GM18519 (cell line): ENCODE data around the gene PTPN3.
A peak's percentile ranks its signal among the peaks of the same experiment; 100 is the strongest.

Experiments
- ATAC-seq: cut with Tn5 transposase; IDR thresholded peaks from one replicate; pipeline ENCODE4 v1.9.1; 2021; ENCODE audit warnings: mild to moderate bottlenecking, moderate library complexity; ENCODE audit not compliant: unreplicated experiment, low FRiP score

PTPN3 gene

DNA sequence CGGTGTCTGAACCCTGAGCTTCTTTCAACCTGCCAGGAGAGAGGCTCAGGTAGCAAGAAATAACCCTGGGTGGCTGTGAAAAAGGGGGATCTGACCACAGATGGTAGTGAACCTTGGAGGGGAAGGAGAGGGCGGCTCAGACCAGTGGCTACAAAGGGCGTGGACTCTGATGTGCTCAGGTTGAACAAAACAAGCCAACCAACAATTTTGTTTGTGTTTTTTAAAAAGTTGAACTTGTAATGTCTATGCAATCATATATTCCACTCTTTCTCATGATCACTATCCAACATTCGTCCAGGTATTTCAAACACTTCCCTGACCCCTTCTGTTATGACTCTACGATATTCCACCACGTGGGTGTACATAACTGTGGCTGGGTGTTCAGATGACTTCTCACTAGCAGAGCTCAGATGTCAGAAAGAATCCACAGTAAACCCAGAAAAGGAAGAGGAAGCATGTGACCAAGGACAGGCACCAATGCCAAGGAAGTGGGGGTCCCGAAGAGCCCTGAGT, 20.0 kb downstream of the PTPN3 start:
- ATAC-seq, result no peak

DNA sequence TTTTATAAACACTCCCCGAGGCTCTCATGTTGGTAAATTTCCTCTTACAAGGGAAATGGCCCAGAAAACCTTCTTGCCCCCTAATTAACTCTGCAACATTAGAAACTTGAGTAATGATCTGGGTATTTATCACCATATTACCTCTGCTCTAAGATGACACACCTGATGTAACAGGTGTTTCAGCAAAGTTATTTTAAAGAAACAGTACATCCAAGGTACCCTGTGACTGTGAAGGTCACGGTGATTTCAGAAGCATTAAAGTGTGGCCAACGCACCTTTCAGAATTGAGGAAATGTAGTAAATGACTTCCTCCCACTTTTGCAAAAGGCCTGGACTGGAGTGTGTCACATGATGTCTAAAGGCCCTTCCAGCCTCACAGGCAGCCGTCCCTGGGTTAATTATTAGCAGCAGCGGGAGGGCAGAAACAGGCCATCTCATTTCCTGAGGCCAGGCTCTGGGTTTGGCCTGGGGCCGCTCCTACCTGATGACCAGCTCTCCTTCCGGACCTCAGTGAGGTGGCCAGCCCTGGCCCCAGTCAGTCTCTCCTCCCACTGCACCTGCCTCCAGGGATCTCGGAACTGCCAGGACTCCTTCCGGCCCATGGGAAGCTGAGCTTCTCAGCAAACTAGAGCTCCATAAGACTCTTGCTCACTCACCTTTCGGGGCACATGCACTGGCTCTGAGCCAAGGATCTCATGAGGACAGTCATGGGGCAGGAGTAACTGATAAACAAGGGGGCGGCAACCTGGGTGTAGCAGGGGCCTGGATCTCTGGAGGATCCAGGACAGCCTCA, 20.7 kb downstream of the PTPN3 start:
- ATAC-seq, result no peak

DNA sequence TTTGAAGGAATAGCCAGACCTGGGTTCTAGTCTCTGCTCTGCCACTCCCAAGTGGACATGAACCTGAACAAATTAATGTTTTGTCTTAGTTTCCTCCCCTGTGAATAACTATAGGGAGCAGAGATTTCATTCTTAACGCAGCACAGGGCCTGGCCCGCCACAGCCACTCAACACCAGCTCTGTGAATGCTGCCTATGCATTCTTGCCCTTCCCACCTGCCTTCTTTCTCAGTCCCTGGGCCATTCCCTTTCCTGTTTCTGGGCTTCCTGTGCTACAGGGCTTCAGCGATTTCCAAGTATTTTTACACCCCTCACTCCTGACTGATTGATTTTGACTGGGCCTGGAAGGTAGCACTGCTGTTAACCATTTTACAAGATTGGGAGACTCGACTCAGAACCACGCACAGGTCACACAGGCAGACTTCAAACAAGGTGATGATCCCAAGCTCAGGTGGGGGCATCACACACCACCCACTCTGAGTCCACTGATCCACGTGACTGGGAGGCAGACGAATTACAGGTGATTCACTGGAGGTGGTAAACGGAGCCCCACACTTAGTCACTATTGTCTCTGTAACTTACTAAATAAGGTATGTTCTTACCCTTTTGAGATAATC, 21.4 kb downstream of the PTPN3 start:
- no peak for ATAC-seq

DNA sequence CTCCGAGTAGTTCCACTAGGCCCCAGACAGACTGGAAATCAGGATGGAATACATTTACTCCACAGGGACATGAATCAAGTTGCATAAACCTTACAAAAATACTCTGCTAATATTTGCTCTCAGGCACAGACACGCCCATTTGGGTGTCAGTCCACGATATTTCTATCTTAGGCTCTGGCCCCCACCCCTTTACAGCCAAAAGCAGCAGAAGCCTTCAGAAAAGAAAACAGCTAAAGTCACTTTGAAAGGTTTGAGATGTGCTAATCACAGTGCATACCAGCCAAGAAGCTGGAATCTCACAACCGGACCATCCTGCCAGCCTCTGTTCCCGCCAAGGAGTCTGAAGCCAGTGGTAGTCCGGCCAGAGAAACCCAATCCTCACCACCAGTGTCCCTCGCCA, 22.6 kb downstream of the PTPN3 start:
- ATAC-seq, result no peak

DNA sequence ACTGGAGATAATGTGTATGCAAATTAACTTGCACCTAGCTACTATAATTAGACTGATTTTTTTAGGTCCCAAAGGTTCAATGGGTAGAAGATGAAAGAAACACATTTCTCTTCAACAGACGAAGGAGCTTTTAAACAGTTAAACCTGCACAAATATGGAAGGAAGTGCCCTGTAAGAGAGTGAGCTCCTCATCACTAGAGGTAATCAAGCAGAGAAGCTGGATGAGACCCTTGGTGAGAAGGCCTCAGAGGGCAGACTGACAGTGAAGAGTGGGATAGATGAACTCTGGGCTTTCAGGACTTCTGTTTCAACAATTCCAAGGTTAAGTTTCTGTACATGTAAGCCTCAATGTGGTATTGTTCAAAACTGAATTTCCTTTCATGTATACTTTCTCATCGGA, 23.2 kb downstream of the PTPN3 start:
- ATAC-seq, result no peak

DNA sequence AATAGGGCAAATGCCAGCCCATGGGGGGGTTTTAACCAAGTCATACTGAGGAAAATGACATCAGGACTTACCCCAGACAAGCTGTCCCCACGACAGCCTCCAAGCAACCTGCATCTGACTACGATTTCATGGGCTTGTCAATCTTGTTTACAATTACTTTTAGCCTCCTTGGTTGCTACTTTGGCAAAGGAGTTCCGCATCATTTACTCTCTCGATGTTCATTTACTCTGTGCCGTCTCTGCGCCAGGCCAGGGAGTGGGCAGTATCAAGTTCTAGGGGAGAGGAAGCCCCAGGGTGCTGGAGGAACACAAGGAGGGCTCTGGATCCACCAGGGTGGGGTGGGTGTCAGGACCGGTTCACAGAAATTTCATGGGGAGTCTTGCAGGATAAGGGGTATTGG, 23.9 kb downstream of the PTPN3 start:
- ATAC-seq, result no peak

DNA sequence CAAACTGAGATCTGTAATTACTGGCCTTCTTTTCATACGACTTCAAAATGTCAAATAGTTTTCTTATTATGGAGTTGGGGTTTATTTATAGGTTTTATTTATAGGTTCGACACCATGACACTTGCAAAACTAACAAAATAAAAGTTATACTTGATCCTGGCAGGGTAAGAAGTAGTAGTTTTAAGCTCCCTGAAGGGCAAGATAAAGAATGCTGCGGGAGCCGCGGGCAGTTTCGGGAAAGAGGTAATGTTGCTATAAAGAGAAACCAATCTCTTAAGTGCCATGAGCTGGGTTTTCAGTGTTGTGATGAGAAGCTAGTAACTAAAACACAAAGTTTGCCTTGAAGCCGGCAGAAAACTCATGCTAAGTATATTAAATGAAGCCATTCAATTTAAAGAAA, 24.8 kb downstream of the PTPN3 start:
- ATAC-seq, result no peak

DNA sequence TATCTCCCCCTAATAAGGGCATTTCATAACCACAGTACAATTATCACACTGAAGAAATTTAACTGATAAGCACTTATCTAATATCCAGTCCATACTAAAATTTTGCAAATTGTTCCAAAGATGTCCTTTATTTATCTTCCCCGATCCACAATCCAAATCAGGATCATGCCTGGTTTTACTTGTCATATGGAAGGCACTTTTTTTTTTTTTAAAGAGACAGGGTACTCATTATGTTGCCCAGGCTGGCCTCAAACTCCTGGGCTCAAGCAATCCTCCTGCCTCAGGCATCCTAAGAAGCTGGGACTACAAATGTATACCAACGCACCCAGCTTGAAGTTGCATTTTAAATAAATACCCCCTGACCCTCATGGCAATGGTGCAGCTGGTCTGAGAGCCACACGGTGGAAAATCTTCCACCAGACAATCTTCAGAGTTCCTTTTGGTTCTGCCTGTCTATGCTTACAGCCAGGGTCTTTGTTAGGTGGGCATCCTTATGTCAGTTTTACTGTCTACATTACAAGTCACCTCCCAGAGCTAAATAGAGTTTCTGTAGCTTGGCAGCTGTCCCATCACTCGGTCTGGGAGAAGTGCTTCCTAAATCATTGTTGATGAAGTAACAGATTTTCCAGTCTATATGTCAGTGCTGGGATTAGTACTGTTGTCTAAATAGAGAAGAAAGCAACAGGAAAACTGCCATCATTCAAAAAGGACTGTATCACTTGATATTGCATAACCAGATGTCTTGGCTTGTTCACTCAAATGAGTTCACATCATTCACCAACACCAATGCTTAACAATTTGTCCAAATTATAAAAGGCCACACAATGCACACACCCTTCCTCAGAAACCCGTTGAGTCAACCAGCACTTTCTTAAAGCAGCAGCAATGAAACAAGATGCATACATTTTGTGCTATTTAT, 26.4 kb downstream of the PTPN3 start:
- no peak for ATAC-seq

DNA sequence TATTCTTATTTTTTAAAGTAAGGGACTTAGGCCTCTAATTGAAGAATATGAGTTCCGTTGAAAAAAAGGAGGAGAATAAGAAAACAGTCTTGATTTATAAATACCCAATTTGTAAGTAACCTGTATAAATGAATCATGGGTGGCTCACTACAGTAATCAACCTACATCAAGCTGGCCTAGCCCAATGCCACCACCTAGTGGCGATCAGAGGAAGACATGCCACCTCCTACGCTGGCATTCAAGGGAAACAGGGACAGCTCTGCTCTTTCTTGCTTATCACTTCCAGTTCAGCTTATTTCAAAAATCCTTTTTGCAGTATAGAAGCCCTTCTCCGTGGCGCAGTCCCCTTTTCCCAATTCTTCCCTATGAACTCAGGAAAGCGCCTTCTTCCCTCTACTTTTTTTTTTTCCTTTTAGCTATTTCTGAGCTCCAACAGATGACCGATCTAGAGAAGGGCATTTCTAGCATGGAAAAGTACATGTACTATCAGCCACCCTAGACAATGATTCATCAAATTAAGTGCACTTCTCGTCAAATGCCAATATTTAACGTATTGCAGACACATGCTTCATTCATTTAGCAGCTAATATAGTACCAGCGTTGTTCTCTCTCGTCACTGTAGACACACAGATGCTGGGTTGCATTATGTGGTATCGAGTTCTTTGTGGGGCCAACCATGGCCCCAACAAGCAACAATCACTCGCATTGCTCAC, 28.3 kb downstream of the PTPN3 start:
- ATAC-seq, result no peak

DNA sequence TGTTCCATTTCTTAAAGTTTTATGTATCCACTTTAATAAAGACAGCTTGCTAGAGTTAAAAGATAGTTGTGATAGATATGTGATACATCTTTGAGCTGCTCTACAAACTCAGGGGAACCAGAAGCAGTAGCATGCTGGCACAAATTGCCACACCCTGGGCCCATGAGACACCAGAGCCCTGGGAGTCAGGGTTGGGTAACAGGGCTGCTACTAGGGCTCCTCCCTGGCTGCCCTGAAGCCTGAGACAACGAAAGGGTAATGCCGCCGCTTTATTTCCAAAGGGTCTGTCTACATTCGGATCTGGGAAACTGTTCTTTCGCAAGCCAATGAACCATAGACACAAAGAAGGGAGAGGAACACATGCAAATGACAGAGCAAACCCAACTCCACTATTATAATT, 29.2 kb downstream of the PTPN3 start:
- no peak for ATAC-seq

DNA sequence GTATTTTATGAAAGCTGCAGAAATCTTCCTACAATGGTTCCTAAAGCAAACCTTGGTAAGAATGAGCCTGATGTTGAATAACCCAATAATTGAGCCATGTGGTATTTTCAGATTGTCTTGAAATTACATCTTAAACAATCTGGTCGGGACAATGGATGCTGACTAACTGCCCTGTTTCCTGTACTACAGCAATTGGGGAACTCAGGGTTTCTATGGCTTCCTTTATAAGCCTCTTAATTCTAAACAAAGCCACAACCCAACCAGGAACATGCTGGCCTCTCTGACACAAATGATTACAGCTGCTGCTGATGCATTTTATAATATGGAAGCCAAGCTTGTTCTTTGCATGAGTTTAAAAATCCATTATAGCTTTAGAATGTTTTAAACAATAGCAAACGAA, 30.2 kb downstream of the PTPN3 start:
- no peak for ATAC-seq

DNA sequence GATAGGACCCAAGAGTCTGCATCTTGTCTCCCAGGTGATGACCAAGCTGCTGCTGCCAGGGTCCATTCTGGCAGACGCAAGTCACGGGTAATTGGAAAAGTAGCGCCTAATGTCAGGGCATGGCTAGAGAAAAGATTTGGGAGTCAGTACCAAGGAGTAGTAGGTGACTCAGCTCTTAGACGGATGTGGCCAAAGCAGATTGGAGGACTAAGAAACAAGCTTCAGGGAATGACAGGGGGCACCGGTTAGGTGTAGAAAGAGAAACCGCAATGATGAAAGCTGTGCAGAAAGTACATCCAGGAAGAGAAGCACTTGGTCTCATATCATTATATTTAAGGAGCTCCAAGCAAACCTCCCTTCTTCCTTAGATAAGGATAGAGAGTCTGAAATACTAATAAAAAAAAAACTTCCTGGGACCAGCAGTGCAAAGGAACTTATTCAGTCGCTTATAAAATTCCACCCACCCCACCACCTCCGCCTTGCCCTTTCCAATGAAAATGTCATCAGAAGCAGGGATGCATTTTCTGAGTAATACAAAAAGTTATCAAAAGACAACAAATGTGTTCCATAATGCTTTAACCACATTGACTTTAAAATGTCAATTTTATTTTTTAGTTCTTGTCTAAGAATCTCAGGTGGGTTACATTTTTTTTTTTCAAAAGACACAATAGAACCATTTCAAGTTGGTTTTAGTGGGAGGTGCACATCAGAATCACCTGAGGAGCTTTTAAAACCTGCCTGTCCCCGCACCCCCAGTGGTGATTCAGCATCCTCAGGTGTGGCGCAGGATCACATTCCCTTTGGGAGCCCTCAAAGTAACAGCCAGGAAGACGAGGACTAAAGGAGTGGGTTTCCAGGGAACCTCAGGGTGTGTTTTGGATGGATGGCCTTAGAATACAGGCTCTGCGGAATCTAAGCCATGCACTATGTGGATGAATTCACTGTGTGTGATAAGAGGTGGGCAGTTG, 31.2 kb downstream of the PTPN3 start:
- ATAC-seq, result no peak

DNA sequence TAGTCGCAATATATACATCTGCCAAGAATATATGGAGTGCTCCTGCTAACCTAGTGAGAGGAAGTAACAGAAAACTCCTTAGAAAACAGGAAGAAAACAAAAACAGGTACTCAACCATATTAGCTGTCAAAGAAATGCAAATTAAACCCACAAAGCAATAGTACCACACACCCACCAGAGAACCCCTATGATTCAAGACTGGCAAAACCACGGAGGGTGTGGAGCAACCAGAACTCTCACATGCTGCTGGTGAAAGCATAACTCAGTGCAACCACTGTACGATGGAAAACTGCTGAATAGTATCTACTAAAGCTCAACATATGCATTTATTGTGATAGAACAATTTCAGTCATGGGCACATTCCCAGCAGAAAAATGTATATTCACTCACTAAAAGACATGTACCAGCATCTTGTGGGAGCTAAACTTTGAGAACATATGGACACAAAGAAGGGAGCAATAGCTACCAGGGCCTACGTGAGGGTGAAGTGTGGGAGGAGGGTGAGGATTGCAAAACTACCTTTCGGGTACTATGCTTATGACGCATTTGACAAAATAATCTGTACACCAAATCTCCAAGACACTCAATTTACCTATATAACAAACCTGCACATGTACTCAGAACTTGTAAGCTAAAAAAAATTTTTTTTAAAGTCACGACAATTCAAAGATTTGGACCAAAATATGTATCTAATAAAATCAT, 34.0 kb downstream of the PTPN3 start:
- peak; percentile 58 for ATAC-seq

DNA sequence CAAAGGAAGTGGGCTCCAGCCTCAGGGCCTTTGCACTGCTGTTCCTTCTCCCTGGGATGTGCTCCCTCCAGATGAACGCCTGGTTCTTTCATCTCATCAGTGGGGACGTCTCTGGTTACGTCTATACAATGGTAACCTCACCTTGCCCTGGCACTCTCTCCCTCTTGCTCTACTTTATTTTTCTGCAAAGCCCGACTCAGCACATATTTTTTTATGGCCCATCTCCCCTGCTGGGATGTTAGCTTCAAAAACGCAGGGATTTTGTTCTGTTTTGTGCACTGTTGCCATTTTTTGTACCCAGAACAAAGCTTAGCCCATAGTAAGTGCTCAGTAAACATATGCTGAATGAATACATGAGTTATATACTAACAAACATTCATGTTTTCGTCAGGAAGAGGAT, 37.5 kb downstream of the PTPN3 start:
- no peak for ATAC-seq

DNA sequence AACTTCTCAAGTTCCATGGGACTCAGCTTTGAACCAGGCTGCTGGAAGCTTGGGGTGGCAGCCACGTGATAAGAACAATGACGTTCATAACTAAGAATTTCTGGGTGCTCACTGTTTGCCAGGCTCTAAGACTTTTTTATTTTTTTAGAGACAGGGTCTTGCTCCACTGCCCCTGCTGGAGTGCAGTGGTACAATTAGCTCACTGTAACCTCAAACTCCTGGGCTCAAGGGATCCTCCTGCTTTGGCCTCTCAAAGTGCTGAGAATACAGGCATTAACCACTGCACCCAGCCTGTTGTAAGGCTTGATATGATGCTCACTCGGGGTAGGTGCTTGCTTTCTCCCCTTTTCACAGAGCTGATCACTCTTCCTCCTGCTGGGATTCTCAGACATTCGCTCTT, 38.7 kb downstream of the PTPN3 start:
- ATAC-seq, result no peak

DNA sequence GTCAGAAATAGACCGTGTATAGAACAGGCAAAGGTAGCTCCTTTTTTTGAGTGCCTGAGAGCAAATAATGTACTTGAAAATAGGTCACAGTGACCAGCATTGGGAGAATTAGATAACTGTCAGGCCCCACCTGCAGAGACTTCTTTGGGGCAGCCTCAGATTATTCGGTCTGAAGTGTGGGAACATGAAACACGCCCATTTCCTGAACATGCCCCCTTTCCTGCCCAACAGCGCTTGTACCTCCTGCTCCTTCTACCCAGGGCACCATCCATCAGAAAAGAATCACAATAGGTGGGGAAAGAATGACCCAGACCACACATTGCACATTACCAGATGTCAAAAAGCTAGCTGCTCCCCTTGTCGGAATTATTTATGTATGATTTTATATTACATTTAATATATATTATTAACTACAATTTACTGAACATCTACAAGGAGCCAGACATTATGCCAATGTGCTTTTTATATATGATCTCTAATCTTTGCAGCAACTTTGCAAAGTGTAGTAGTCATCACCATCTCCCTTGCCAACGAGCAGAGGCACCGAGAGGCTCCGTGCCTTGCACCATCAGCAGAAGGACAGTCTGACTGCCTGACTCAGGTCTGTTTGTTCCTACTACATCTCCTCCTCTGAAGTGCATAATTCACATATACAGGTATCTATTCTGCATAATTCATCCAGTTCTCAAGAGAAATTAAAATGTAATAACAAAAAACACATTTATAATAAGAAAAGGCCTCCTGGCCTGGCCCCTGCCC, 39.5 kb downstream of the PTPN3 start:
- no peak for ATAC-seq

DNA sequence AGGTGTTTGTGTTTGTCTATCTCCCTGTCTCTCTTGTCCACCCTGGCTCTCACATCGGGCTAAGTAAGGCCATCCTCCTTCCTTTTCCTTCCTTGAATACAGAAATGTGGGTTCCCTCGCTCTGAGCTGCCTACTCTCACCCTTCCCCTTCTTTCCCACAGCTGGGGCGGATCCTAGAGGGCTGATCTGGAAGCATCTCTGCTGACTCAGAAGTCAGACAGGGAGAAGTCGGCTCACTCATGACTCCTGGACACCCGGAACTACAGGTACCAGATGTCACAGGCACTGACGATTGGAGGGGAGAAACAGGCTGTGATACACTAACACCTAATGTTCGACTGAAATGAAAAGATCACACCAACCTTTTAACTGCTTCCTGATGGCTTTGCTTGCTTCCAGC, 41.3 kb downstream of the PTPN3 start:
- ATAC-seq, result no peak

DNA sequence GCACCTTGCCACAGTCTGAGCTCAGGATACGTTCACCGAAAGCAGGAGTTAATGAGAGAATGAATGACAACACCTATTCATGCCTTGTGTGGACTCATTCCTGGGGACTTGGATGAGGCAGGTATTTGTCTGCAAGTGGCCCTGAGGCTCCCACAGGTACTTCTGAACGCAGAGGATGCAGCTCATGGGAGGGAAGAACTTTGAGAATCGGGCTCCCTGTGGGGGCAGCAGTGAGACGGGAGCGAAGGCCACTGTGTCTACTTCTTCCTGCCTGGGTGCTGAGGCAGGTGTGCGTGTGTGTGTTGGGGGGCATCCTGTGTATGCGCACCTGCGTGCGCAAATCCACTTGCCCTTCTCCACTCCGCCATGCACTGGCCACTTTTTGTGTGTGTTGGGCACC, 42.2 kb downstream of the PTPN3 start:
- ATAC-seq, result no peak
